HG03064 (cell line): Measurements from ENCODE around the gene SORCS2.

Source experiments
- ATAC-seq: cut with Tn5 transposase; IDR thresholded peaks from one replicate; pipeline ENCODE4 v1.9.1; 2021; ENCODE audit warnings: low read depth; ENCODE audit not compliant: unreplicated experiment

SORCS2 gene

DNA sequence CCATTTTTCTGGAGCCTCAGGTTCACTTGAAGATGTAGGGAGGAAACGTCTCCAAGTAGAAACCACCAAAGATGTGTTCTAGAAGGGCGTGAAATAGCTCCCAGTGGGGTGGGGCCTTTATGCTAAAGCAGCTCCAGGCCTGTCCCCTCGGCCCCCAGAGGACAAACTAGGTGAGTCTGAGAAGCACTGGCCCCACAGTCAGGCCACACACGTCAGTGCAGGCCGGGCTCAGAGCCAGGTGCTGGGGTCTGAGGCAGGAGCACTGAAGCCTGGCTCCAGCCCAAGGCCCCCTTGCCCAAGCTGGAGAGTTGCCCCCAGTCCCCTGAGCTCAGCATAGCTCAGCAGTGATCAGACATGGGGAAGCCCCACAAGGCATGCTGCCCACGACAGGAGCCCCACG lies 337.7 kb downstream of the SORCS2 start:
- no peak for ATAC-seq

DNA sequence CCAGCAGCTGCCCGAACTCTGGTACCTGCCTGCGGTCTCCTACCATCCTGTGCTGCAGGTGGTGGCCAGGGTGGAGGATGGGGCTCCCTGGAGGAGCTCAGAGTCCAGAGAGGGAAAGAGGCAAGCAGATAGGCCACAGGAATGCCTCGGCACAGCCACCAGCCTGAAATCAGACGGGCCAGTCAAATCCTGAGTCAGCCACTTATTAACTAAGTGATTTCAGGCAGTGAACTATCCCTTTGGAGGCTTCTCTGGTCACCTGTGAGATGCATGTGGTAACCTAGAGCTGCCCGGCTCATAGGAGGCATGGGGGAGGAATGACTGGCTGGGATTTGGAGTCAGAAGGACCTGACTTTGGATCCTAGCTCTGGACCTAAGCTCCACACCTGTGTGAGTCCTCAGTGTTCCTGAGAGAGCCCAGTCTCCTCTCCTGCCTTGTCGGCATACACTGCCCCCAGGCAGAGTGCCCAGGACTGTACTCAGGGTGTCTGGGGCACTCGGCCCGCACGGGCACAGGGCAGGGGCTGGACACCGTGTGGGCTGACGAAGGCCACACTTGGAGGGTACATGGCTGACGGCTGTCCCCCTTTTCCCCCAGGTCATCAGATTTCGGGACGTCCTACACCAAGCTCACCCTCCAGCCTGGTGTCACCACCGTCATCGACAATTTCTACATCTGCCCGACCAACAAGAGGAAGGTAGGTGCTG lies 338.7 kb downstream of the SORCS2 start:
- ATAC-seq = no peak

DNA sequence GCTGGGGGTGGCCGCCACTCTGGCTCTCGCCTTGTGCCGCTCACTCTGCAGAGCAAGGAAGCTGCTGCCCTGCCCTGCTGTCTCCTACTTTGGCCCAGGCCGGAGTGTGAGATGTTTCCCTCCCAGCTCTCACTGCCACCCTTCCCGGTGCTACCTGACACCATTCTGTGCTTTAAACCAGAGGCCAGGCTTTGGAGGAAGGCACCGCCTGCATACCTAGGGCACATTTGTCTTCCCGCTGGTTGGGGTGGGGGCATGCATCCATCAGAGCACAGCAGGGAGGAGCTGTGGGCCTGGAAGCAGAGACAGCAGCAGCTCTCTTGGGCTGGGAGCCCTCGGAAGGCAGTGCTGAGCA lies 339.3 kb downstream of the SORCS2 start:
- no peak for ATAC-seq

DNA sequence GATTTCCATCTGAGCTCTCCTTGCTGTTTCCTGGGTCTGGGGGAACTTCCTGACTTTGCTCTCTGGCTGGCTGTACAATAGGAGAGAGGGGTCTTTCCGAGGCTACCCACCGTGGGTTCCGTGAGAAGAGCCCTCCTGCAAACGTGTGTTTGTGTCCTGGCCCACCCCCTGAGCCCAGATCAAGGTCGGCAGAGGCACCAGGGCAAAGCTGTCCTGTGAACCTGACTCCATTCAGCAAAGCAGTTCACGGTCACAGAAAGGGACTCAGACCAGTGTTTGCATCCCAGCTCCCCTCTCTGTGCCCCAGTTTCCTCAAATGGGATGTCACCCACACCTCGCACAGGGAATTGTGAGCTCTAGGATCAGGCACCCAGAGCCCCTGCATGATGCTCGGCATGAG lies 339.7 kb downstream of the SORCS2 start:
- ATAC-seq = no peak

DNA sequence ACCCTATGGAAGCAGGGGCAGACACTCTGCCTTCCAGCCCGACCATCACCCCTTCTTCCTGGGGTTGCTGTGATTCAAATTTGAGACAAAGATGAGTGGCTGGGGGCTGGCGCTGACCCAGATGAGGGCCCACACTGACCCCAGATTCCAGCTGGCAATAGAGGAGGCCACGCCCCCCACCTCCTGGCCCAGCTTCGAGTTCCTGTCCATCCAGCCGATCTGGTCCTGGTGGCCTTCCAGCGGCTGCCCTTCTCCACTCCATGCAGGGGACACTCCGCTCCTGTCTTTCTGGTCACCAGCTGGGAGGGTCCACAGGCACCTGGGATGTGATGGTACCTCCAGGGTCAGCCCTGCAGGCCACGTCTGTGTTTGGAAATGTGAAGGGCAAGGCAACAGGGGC lies 340.9 kb downstream of the SORCS2 start:
- no peak for ATAC-seq

DNA sequence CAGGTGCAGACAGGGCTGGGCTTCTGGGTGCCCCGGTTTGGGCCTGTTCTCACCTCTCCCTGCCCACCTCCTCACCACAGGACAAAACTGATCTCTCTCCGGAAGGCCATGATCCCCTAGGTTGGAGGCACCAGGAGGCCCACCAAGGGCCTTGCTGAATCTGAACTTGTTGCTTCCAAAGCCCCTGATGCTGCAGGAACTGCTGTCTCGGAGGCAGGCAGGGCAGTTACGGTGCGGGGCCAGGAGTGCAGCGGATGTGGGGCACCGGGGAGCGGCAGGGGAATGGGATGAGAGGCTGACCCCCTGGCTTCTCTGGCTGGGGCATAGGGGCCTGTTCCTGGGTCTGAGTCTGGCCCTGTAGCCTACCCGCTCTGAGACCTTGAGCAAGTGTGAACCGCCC lies 342.8 kb downstream of the SORCS2 start:
- ATAC-seq = no peak

DNA sequence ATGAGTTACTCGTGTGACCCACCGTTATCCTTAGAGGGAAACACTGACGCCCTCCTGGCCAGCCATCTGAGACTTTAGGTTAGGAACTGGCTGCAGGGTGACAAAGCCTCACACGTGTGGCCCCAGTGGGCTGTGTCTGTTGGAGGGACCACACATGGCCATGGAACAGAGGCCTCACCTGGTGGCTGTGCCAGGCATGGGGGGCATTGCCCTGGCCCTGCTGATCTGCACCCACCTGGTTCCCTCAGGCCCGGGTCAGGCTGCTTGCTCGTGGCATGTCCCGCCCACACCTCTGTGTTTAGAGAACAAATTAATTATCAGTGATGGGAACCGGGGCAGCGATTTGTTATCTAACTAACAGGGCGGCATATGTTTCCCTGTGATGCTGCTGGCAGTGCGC lies 343.3 kb downstream of the SORCS2 start:
- ATAC-seq = no peak

DNA sequence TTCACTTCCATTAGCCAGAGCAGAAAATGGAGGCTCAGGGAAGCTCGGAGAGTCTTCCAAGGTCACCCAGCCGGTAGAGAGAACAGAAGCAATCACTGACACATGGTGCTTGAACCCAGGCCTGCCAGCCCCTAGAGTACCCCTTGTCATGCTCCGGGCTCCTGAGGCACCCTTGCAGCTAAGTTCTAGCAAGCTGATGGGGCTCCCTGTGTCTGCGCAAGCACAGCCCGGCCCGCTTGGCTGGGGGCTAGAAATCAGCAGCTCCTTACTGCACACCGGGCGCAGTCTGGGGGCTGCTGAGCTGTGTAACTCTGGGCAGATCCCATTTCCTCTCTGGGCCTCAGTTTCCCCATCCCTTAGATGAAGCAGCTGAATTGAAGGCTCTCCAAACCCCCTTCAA lies 344.5 kb downstream of the SORCS2 start:
- no peak for ATAC-seq

DNA sequence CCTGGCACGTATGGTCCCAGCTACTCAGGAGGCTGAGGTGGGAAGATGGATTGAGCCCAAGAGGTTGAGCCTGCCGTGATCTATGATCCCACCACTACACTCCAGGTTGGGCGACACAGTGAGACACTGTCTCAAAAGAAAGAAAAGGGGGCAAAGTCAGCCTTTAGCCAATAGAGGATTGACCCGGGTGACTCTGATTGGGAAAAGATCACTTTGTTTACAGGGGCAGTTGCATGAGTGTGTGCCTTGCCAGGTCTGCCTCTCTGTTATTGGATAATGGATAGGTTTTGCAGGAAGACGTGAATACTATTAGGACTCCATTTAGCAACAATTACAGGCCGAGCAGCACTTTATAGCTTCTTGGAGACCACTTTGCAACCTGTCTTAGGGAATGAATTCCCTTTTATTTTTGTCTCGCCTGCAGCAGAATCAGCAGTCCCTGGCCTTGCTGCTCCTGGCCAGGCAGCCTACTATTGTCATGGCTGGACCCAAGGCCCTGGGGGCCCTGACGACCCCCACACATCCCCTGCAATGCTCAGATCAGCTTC lies 345.6 kb downstream of the SORCS2 start:
- no peak for ATAC-seq

DNA sequence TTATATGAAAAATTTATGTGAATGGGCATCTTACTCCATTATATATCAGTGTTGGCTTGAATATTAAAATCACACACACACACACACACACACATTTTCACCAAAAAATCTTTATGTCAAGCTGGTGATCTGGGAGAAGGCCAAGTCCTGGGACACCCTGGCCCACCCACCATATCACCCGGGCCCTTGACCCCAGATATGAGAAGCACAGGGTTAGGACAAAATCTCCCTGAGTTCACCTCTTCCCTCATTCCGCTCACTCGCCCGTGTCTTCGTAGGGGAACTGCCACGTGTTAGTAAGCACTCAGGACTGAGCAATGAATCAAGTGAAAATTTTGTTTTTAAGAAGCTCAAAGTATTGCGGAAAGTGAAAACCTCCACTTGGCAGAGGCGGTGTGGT lies 346.2 kb downstream of the SORCS2 start:
- no peak for ATAC-seq

DNA sequence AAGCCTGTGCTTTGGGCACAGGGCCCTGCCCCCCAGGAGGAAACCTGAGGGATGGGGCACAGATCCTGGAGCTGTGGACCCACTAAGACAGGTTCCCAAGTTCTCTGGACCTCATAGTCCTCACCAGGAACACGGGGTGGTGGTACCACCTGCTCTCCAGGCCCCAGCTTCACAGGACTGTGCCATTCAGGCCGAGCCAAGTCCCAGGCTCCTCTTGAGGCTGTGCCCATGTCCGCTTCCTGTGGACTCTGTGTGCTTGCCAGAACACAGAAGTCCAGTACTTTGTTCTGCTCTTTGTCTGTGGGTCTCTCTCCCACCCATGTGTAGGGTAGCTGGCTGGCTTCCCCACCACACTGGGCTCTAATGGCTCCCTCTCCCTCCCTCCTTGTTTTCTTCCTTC lies 346.8 kb downstream of the SORCS2 start:
- no peak for ATAC-seq

DNA sequence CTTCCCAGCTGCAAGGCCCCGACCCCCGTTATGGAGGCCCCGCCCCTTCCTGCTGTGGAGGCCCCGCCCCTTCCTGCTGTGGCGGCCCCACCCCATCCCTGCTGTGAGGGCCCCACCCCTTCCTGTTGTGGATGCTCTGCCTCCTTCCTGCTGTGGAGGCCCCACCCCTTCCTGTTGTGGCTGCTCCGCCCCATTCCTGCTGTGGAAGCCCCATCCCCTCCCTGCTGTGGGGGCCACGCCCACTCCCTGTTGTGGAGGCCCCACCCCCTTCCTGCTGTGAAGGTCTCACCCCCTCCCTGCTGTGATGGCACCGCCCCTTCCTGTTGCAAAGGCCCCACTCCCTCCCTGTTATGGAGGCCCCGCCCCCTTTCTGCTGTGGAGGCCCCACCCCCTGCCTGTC lies 347.3 kb downstream of the SORCS2 start:
- no peak for ATAC-seq

DNA sequence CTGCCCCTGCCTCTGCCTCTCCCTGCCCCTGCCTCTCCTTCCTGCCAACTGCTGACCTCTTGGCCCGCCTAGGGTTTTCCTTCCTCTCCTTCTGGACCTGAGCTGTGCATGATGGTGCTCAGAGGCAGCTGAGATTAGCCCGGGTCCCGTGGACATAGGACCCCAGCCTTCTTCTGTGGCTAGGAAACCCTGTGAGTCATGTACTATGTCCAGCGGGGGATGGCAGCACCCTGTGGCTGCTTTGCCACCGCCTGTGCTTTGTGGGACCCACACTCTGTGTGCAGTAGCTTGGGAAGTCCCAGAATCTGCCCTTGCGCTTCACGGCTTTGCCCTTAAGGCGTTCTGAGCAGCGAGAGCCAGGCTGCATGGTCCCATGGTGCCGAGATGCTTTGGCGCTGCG lies 347.9 kb downstream of the SORCS2 start:
- no peak for ATAC-seq

DNA sequence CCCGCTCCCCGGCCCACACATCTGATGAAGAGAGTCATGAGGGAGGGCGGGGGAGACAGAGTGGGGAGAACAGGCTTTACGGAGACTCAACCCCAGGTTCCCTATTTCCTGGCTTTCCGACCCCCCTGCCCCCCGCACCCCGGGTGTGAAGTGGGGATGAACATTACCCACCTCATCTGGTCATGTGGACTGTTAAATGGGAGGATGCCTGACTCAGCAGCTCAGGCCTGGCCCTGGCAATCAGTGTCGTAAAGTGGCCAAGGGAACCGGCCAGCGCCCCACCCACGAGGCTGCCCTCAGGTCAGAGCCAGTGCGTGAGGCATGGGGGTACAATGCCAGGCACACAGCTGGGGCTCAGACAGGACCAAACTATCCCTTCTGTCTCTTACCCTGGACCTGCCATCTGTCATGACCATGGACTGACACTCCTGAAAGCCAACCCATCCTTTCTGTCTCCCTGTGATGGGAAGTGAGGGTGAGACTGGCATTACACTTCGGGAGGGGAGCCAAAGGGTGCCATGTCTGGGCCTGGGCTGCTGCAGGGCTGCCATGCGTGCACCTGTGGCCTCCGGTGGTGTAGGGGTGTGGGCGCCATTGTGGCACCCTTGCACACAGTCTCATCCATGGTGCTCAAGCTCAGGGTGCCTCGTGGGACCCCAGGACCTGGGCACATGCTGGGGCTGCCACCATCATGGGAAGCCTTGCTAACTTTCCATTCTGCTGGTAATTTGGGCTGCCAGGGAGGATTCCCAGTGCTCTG lies 348.5 kb downstream of the SORCS2 start:
- ATAC-seq = no peak

DNA sequence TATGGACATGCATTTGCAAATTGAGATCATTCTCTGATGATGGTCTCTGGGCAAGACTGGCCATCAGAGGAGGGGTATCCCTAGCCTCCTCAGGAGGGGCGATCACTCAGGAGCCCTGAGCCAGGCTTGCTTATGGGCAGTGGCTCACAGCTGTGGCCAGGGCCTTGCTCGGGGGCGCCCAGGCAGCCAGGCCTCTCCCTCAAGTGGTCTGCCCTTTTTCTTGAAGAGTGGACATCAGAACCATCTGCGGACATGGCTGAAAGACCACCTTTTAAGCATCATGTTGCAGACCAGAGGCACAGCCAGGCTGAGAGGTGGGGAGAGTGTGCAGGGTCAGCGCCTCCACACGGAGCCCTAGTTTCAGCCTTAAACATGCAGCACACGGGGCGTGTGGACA lies 349.1 kb downstream of the SORCS2 start:
- ATAC-seq = no peak

DNA sequence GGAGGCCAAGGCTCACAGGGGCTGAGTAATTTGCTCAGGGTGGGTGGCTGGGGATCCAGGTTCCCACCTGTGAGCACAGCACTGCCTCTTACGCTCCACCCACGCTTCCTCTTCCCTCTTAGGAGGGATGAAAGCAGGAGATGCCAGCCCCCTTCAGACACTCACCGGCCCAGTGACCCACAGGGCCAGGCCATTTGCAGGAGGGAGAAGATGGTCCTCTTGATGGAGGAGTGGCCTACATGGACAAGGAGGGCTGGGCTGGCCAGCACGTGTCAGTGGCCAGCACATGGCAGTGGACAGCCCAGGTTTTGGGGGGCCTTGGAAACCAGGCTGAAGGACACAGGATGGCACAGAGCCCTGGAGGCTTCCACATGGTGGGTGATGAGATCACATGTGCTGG lies 350.4 kb downstream of the SORCS2 start:
- ATAC-seq = no peak

DNA sequence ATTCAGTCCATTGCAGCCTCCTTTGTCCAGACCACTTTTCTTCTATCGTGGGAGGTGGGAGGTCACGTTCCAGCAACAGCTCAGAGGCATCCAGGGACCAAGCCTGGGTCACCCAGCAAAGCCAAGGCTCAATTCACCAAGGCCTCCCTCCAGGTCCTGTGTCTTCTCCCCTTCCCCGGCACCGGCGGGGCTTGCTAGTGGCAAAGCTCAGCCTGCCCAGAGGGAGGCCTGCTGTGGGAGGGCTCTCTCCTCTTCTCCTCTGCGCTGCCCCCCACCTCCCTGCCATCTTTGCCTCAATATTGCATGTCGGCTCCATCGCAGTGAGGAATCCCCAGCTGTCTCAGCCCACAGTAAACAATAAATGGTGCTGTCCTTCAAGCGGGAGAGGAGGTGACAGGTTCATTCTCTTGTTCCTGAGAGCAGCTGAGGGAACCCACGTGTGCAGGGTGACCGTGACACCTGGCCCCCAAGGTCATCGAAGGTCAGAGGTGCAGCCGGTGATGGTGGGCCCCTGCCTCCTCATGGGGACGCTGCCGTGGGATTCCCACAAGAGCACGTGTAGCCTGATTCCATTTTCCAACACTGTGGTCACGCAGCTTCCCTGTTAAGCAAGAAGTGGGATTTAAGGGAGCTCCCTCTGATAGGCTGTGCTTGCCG lies 353.9 kb downstream of the SORCS2 start:
- ATAC-seq = no peak

DNA sequence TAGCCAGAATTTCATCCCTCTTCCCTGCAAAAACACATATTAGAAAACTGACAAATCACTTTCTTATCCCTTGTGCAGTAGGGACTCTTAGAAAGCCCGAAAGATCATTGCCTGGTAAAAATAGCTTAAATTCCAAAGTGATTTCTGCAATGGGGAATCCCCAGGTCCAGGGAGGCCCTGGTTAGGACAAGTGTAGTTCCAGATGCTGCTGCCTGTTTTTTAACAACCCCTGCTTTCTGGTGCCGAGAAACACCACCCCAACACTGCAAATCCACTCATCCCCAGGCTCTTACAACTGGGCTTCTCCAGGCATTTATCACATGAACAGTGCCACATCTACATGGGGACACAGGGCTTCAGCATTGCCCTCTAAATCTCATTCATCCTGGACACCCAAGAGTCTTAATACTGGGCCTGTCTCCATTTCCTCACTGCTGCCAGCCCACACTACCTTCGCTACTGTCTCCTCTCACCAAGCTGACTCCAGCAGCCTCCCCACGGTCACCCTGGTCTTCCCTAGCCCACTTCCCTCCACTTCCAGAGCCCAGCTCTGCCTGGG lies 354.6 kb downstream of the SORCS2 start:
- no peak for ATAC-seq

DNA sequence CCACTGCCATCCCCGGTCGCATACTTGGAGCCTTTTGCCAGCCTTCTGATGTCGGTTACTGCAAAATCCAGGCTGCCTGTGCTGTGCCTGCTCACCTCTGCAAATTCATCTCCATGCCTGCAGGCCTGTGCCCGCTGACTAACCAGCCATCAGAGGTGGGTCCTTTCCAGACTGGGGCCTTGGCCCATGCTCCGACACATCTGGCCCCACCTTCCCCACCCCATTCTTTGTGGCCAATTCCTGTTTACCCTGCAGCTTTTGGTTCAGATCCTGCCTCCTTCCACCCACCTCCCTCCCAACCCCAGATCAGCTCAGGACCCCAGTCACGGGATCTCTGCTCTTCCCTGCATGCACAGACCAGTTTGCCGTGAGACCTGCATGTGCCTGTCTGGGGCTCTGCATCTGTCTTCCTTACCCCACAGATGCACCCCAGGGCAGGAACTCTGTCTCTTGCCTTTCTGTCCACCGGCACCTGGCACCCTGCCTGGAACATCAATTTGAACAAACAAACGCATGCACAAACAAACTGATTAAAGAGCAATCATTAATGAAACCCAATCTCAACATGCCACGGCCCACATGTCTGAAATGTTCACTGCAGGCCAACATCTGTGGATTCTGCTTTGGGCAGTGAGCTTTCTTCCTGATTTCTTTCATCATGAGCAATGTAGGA lies 355.2 kb downstream of the SORCS2 start:
- ATAC-seq = no peak

DNA sequence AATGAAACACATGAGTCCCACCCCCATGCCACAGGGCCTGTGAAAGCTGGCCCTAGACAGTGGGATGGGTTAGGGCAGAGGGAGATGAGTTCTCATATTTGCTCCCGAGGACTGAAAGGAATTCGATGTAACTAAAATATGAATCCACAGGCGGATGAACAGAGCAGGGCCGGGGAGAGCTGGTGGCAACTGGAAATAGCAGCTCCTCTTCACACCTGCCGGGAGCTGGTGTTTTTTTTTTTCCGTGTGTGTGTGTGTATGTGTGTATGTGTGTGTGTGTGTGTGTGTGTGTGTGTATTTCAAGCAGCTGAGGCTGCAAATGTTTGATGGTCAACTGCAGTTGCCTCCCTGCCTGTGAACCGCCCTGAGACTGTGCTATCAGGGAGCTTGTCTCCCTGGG lies 357.5 kb downstream of the SORCS2 start:
- no peak for ATAC-seq

DNA sequence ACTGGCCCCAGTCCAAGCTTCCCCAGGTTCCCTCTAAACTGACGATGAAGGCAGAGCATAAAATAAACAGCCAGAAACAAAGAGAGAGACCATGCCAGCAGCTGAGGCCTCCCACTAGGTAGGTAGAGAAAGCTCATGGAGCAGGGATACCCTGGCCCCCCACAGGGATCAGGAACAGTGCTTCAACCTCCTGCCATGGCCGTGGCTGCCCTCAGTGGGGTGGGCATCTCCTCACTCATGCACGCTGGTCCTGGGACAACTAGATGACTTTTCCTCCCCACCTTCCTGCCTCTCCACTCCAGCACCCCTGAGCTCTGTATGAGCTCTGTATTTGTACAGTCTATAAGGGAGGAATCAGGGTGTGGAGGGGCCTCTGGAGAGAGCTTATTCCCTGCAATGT lies 360.1 kb downstream of the SORCS2 start:
- no peak for ATAC-seq
